Mesendoderm (in vitro differentiated cells): ENCODE measurements around the gene ISG20L2.
"Not testable (repeated sequence)": the region's sequence is repeated elsewhere in the genome, so short reads cannot be mapped to it uniquely, and the experiment has no call there.

Experiments
- DNase-seq: peaks from one replicate; pipeline ENCODE4 v3.0.0; 2013
- H2AK5ac ChIP-seq: 2 replicates; pipeline ENCODE4 v1.6.1; 2013; ENCODE audit warnings: low read length, inconsistent platforms
- H2BK120ac ChIP-seq: 2 replicates; pipeline ENCODE4 v1.6.1; 2013; ENCODE audit warnings: low read depth, mild to moderate bottlenecking, low read length, moderate library complexity, mixed read lengths
- H2BK15ac ChIP-seq: replicated peaks from 2 replicates; pipeline ENCODE4 v1.6.1; 2013; ENCODE audit warnings: low read depth, mild to moderate bottlenecking, moderate library complexity
- H2BK5ac ChIP-seq: 2 replicates; pipeline ENCODE4 v1.6.1; 2013; ENCODE audit warnings: low read length, inconsistent platforms
- H3K18ac ChIP-seq: 2 replicates; pipeline ENCODE4 v1.6.1; 2013; ENCODE audit warnings: mild to moderate bottlenecking, low read length, mixed read lengths
- H3K23ac ChIP-seq: one replicate; pipeline ENCODE4 v1.6.1; 2013; ENCODE audit warnings: low read length
- H3K27ac ChIP-seq: 2 replicates; pipeline ENCODE4 v1.5.1; 2013; ENCODE audit warnings: low read depth, mild to moderate bottlenecking, inconsistent platforms, low read length, moderate library complexity
- H3K27me3 ChIP-seq: 2 replicates; pipeline ENCODE4 v1.6.1; 2013; ENCODE audit warnings: low read length, control low read depth, mild to moderate bottlenecking, inconsistent platforms; ENCODE audit not compliant: insufficient read depth, poor library complexity
- H3K36me3 ChIP-seq: 2 replicates; pipeline ENCODE4 v1.6.1; 2013; ENCODE audit warnings: low read length, inconsistent platforms; ENCODE audit not compliant: control insufficient read depth, insufficient read depth
- H3K4ac ChIP-seq: one replicate; pipeline ENCODE4 v1.6.1; 2013; ENCODE audit warnings: low read depth, mild to moderate bottlenecking, low read length, moderate library complexity
- H3K4me1 ChIP-seq: 2 replicates; pipeline ENCODE4 v1.6.1; 2013; ENCODE audit warnings: low read depth, low read length, inconsistent platforms; ENCODE audit not compliant: control insufficient read depth
- H3K4me2 ChIP-seq: 2 replicates; pipeline ENCODE4 v1.6.1; 2013; ENCODE audit warnings: low read length
- H3K4me3 ChIP-seq: 2 replicates; pipeline ENCODE4 v1.5.1; 2013; ENCODE audit warnings: mild to moderate bottlenecking, low read length
- H3K56ac ChIP-seq: one replicate; pipeline ENCODE4 v1.6.1; 2013; ENCODE audit warnings: low read length
- H3K79me1 ChIP-seq: 2 replicates; pipeline ENCODE4 v1.6.1; 2013; ENCODE audit warnings: low read length, inconsistent platforms
- H3K79me2 ChIP-seq: 2 replicates; pipeline ENCODE4 v1.6.1; 2013; ENCODE audit warnings: mild to moderate bottlenecking, low read length; ENCODE audit not compliant: control insufficient read depth, insufficient read depth
- H3K9ac ChIP-seq: 2 replicates; pipeline ENCODE4 v1.6.1; 2013; ENCODE audit warnings: low read length, inconsistent platforms
- H4K5ac ChIP-seq: one replicate; pipeline ENCODE4 v1.6.1; 2013; ENCODE audit warnings: low read length
- H4K8ac ChIP-seq: one replicate; pipeline ENCODE4 v1.6.1; 2013; ENCODE audit warnings: low read depth, mild to moderate bottlenecking, control low read depth, low read length, moderate library complexity
- WGBS: extraction: QIAGEN DNeasy Blood & Tissue Kit; methylation state at CpG from one replicate; pipeline ENCODE4 v1.1.7; 2013; ENCODE audit warnings: low lambda C conversion rate, missing lambda C conversion rate; ENCODE audit not compliant: insufficient coverage; ENCODE audit errors: extremely low coverage; 5-methylcytosine and 5-hydroxymethylcytosine counted together

Gene ISG20L2

GRCh38 chr1:156757572-156758253 lies 29.1 kb upstream of the ISG20L2 start:
- not testable (repeated sequence) for H2BK120ac ChIP-seq, H3K36me3 ChIP-seq, H3K27me3 ChIP-seq, H3K56ac ChIP-seq, H3K4ac ChIP-seq, H3K79me1 ChIP-seq, DNase-seq, H3K23ac ChIP-seq, H3K4me1 ChIP-seq, H2AK5ac ChIP-seq, H3K4me3 ChIP-seq, H2BK15ac ChIP-seq, H3K4me2 ChIP-seq, H3K9ac ChIP-seq, H4K5ac ChIP-seq, H3K18ac ChIP-seq, H3K79me2 ChIP-seq, H4K8ac ChIP-seq, H2BK5ac ChIP-seq, H3K27ac ChIP-seq
- WGBS: no CpG with 5 or more reads among the region's 10 CpGs

- WGBS: 100% methylated on average over 1 of the region's 1 CpG
- Histone ChIP-seq H2BK5ac (no peak overlapping the region), H3K4me3 (no peak overlapping the region), H3K9ac (no peak overlapping the region), H2AK5ac (no peak overlapping the region), H3K36me3 (no peaks in the 10 kb centered on the region), H3K4me1 (peaks cover 2% of the 10 kb centered on the region), H4K8ac (no peak overlapping the region), H3K4ac (no peak overlapping the region), H3K4me2 (no peak overlapping the region), H3K23ac (no peak overlapping the region), H3K56ac (no peak overlapping the region), H2BK120ac (no peak overlapping the region), H3K79me2 (peaks cover 9% of the 10 kb centered on the region), H3K27me3 (no peaks in the 10 kb centered on the region), H3K79me1 (peaks cover 5% of the 10 kb centered on the region), H2BK15ac (no peak overlapping the region), H3K18ac (no peak overlapping the region), H4K5ac (no peak overlapping the region), H3K27ac (no peak overlapping the region)
- DNase-seq: no peak
Measured at GRCh38 chr1:156756355-156756754, 27.8 kb upstream of the ISG20L2 start.

DNA sequence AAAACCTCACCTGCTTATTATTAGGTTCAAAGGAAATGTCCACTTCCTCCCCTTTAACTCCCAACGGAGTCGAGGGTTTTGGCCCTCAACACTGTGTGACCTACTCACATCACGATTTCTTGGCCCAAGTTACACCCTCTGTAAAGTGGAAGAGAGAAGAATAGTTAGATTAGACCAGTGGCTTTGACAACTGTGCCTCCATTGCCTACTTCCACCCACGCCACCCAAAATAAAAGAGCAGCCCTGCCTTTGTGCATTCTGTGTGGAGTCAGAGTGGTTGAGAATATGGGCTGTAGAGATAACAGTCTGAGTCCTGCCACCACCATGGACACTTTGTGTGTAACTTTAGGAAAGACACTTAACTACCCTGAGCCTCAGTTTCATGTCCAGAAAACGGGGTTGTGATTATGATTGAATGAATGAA lies 27.0 kb upstream of the ISG20L2 start:
- H3K27me3 ChIP-seq: no peaks in the 10 kb centered on the region
- no peak overlapping the region for H4K5ac ChIP-seq
- no peak overlapping the region for H2BK120ac ChIP-seq
- no peak for DNase-seq
- H3K4me1 ChIP-seq: peaks cover 2% of the 10 kb centered on the region
- H3K79me2 ChIP-seq: peaks cover 17% of the 10 kb centered on the region
- H3K36me3 ChIP-seq: no peaks in the 10 kb centered on the region
- H3K79me1 ChIP-seq: peaks cover 5% of the 10 kb centered on the region
- H3K4ac ChIP-seq: no peak overlapping the region
- H3K23ac ChIP-seq: no peak overlapping the region
- no peak overlapping the region for H3K56ac ChIP-seq
- no peak overlapping the region for H3K9ac ChIP-seq
- no peak overlapping the region for H2AK5ac ChIP-seq
- H3K18ac ChIP-seq: no peak overlapping the region
- H4K8ac ChIP-seq: no peak overlapping the region
- H3K4me3 ChIP-seq: no peak overlapping the region
- H2BK15ac ChIP-seq: no peak overlapping the region
- H2BK5ac ChIP-seq: no peak overlapping the region
- no peak overlapping the region for H3K27ac ChIP-seq
- WGBS: no CpG with 5 or more reads among the region's 5 CpGs
- no peak overlapping the region for H3K4me2 ChIP-seq

GRCh38 chr1:156754219-156754618 lies 25.7 kb upstream of the ISG20L2 start:
- Histone ChIP-seq H3K79me2 (peaks cover 30% of the 10 kb centered on the region), H3K18ac (no peak overlapping the region), H2BK15ac (no peak overlapping the region), H3K36me3 (peaks cover 2% of the 10 kb centered on the region), H3K4me3 (no peak overlapping the region), H3K56ac (no peak overlapping the region), H2BK120ac (no peak overlapping the region), H3K9ac (no peak overlapping the region), H2BK5ac (no peak overlapping the region), H4K5ac (no peak overlapping the region), H3K23ac (no peak overlapping the region), H4K8ac (no peak overlapping the region), H3K4me2 (no peak overlapping the region), H3K4me1 (peaks cover 9% of the 10 kb centered on the region), H2AK5ac (no peak overlapping the region), H3K4ac (no peak overlapping the region), H3K79me1 (peaks cover 5% of the 10 kb centered on the region), H3K27ac (no peak overlapping the region), H3K27me3 (no peaks in the 10 kb centered on the region)
- no CpG with 5 or more reads among the region's 8 CpGs for WGBS
- DNase-seq: no peak

- no peak for DNase-seq
Measured at GRCh38 chr1:156752843-156753482, 24.4 kb upstream of the ISG20L2 start.

More at GRCh38 chr1:156752843-156753482, 24.4 kb upstream of the ISG20L2 start:
- Histone ChIP-seq H3K4ac (no peak overlapping the region), H4K5ac (no peak overlapping the region), H3K36me3 (peaks cover 2% of the 10 kb centered on the region), H3K56ac (peak overlapping the region; percentile 42), H3K18ac (no peak overlapping the region), H3K4me3 (no peak overlapping the region), H4K8ac (no peak overlapping the region), H3K4me1 (peaks cover 22% of the 10 kb centered on the region), H3K79me1 (peaks cover 5% of the 10 kb centered on the region), H3K4me2 (no peak overlapping the region), H2BK15ac (no peak overlapping the region), H2AK5ac (no peak overlapping the region), H3K9ac (peak overlapping the region; percentile 97), H2BK5ac (no peak overlapping the region), H3K27me3 (no peaks in the 10 kb centered on the region), H3K27ac (no peak overlapping the region), H2BK120ac (no peak overlapping the region), H3K79me2 (peaks cover 42% of the 10 kb centered on the region), H3K23ac (no peak overlapping the region)
- WGBS: no CpG with 5 or more reads among the region's 1 CpG
